ENCODE measurements around the gene PTPN14.
"Not testable (repeated sequence)": the region's sequence is repeated elsewhere in the genome, so short reads cannot be mapped to it uniquely, and the experiment has no call there.

The PTPN14 gene

DNA sequence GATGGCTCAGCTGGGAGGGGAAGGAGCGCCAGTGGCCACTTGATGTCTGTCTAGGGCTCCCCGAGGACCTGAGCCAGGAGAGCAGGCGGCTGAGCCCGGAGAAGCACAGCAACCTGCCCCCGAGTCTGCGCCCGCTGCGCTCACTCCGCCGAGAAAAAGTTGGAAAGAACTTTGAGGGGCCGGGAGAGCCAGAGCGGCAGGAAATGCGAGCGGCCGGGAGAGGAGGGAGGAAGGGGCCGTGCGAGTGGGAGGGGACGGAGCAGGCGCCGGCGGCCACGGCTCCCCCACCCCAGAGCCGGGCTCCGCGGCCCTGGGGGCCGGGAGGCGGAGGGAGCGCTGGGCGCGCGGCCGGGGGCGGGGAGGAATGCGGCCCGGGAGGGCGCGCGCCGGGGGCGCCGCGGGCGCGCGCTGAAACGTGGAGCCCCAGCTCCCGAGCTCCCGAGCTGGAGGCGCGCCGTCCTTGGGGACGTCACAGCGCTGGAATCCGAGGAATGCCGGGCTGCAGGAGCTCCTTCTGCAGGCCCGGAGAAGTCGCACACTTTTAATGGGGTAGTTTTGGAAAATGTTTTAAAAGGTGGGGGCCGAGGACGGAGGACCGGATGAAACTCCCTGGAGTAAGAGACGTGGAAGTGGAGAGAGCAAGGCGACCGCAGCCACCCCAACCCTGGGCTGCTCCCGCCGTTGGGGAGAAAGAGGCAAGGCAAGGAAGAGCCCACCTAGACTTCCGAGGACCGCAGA, at the start of gene PTPN14:
TSS of gene PTPN14 (minus strand) at position 167 of the 738 bp plus-strand sequence. CDS start 86,799 bp downstream, outside the sequence.
- in situ Hi-C loops (cut with MboI; ENCODE audit: low sequenced_read_pairs): no loop called here

GRCh38 chr1:214593158-214593557, 41.8 kb upstream of the PTPN14 start:
- in situ Hi-C loops (cut with MboI; ENCODE audit: low sequenced_read_pairs): no loop called here

GRCh38 chr1:214591918-214592317, 40.5 kb upstream of the PTPN14 start:
- in situ Hi-C loops (cut with MboI; ENCODE audit: low sequenced_read_pairs): not testable (repeated sequence)

DNA sequence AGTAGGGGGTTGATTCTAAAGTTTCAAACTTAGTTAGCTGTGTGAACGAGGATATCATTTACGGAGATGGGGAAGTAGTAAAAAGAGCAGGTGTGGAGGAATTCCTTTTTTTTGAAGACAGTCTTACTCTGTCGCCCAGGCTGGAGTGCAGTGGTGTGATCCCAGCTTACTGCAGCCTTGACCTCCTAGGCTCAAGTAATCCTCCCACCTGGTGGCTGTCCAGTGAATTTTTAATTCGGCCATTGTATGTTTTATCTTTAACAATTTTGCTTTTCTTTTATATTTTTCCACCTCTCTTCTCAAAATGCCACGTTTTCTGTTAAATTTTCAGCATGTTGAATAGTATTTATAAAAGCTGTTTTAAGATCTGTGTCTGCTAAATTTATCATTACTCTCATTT, 39.3 kb upstream of the PTPN14 start:
- in situ Hi-C loops (cut with MboI; ENCODE audit: low sequenced_read_pairs): no loop called here

DNA sequence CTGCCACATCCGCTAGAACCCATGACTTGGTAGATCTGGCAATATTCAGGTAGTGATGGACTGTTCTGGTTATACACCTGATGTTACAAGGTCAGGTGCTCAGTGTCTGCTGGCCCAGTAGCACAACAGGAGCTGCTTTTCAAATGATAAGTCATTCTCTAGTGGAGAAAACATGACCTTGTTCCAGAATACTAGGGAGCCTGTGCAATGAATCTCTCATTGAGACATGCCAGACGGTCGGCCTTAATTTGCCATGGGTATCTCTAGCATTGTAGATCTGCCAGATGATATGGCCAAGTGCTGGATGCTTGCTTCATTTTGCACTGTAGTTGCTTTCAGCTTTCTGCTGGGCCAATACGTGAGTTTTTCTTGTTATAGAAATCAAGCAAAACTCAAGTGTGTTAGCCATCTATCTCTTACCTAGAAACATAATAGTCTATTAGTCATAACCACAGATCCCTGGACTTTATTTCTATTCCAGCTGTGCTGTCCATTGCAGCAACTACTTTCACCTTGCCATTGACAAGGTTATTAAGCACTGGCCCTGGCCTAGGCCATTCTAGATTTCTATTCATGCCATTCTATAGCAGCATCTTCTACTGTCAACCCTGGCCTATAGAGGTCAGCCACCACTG, 37.7 kb upstream of the PTPN14 start:
- in situ Hi-C loops (cut with MboI; ENCODE audit: low sequenced_read_pairs): loop anchor here (10.0 kb wide), 1 partner anchor 254 kb away; no protein-coding TSS in a partner anchor

DNA sequence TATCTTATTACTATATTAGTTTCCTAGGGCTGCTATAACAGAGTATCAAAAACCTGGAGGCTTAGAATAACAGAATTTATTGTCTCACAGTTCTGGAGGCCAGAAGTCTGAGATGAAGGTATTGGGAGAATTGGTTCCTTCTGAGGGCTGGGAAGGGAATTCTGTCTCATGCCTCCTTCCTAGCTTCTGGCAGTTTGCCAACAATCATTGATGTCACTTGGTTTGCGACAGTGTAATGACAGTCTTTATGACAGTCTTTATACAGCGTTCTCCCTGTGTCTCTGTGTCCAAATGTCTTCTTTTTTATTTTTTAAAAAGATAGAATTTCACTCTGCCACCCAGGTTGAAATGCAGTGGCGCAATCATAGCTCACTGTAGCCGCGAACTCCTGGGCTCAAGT, 35.8 kb upstream of the PTPN14 start:
- in situ Hi-C loops (cut with MboI; ENCODE audit: low sequenced_read_pairs): loop anchor here (10.0 kb wide), 1 partner anchor 252 kb away; no protein-coding TSS in a partner anchor

- in situ Hi-C loops (cut with MboI; ENCODE audit: low sequenced_read_pairs): loop anchor here (10.0 kb wide), 1 partner anchor 252 kb away; no protein-coding TSS in a partner anchor
These were observed 35.2 kb upstream of the PTPN14 start for GRCh38 chr1:214586621-214587020.

GRCh38 chr1:214584805-214585766, 33.7 kb upstream of the PTPN14 start:
- in situ Hi-C loops (cut with MboI; ENCODE audit: low sequenced_read_pairs): loop anchor here (10.0 kb wide), 1 partner anchor 250 kb away; no protein-coding TSS in a partner anchor

DNA sequence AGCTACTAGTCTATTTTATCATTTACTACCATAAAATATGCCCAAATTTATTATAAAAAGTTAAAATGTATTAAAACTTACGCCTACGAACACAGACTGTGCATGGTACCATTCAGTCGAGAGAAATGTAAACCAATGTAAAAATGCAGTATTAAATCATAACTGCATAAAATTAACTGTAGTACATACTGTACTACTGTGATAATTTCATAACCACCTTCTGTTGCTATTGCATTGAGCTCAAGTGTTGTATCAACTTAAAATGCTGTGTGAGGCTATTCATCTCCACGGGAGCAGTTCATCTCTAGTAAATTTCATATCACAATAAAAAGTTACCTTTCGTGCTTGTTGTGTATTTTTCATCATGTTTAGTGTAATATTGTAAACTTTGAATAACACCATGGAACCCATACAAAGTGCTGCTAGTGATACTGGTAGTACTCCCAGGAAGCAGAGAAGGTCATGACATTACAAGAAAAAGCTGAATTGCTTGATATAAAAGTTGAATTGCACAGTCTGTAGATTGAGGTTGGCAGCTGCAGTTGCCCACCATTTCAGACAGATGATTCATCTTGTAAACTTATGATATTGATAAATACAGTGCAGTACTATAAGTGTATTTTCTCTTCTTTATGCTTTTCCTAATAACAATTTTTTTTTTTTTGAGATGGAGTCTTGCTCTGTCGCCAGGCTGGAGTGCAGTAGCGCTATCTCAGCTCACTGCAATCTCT, 32.6 kb upstream of the PTPN14 start:
- in situ Hi-C loops (cut with MboI; ENCODE audit: low sequenced_read_pairs): loop anchor here (10.0 kb wide), 1 partner anchor 249 kb away; no protein-coding TSS in a partner anchor

DNA sequence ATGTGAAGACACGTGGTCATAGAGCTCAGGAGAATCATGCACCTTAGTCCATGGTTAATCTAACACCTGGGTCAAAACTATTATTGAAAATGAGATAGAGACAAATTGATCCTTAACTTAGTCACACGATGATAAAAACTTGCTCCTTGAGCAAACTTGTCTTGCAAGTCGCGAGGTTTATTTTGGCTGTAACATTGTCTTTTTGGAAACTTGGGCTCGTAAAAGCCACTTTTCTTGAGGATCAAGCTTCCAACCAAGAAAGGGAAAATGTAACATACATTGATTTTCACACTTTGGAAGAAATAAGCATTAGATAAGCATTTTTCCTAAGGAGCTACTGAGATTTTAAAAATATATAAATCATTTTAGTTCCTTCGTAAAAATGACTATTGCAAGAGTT, 31.7 kb upstream of the PTPN14 start:
- in situ Hi-C loops (cut with MboI; ENCODE audit: low sequenced_read_pairs): loop anchor here (10.0 kb wide), 1 partner anchor 248 kb away; no protein-coding TSS in a partner anchor

DNA sequence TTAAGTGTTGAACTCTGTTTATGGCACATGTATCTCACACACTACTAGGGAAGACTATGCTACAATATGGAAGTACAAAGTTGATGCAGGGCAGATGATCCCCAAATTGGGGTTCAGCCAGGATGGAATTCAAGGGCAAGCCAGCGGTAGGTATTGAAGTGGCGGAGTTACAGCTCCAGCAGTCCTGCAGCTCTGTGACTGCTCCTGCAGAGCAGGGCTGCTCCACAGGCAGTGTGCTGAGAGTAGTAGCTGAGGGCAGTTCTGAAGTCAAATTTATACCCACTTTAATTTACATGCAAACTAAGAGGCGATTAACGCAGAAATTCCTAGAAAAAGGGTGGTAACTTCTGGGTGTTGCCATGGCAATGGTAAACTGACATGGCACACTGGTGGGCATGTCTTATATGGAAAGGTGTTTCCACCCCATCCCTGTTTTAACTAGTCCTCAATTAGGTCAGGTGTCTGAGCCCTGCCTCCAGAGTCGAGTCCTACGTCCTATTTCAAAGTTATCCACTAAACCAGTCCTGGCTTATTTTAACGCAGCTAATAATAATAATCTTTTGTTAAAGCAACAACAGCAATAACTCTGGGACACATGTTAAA, 31.0 kb upstream of the PTPN14 start:
- in situ Hi-C loops (cut with MboI; ENCODE audit: low sequenced_read_pairs): loop anchor here (10.0 kb wide), 1 partner anchor 248 kb away; no protein-coding TSS in a partner anchor

- in situ Hi-C loops (cut with MboI; ENCODE audit: low sequenced_read_pairs): loop anchor here (10.0 kb wide), 1 partner anchor 247 kb away; no protein-coding TSS in a partner anchor
These were observed 30.4 kb upstream of the PTPN14 start for GRCh38 chr1:214581785-214582184.

GRCh38 chr1:214579183-214579582, 27.8 kb upstream of the PTPN14 start:
- in situ Hi-C loops (cut with MboI; ENCODE audit: low sequenced_read_pairs): no loop called here

DNA sequence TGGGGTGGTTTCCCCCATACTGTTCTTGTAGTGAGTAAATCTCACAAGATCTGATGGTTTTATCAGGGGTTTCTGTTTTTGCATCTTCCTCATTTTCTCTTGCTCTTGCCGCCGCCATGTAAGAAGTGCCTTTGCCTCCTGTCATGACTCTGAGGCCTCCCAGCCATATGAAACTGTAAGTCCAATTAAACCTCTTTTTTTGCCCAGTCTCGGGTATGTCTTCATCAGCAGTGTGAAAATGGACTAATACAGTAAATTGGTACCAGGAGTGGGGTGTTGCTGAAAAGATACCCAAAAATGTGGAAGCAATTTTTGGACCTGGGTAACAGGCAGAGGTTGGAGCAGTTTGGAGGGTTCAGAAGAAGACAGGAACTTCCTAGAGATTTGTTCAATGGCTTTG, 24.7 kb upstream of the PTPN14 start:
- in situ Hi-C loops (cut with MboI; ENCODE audit: low sequenced_read_pairs): not testable (repeated sequence)

DNA sequence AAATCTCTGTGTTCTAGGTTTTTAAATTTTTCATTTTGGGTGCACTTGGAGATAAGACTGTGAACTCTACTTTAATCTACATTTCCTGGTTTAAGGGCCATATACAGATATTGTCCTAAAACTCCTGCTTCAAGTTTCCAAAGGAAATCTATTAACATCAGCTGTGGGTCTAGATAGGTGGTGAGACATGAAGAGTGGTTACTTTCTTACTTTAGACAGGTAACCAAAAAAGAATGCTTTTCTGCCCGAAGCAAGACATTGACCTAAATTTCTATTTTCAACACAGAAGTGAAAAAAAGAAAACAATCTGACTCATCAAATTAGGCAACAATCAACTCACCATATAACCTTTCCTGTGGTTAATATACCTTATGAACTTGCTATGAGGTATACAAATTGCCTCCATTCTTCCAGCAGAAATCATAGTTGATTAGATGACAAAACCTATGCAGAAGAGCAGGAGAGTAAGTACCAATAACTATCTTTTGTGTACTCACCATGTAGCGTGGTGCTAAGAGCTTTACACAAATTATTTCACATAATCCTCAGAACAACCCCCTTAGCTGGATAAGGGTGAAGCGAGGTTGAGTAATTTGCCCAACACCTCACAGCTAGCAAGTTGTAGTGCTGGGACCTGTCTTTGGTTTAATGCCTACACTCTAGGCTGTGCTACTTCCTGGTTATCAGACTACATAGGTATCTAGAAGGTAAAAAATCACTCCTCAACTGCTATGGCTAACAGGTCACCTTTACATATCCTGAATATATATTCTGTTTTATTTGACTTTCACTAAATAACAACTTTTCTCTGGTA, 23.4 kb upstream of the PTPN14 start:
- in situ Hi-C loops (cut with MboI; ENCODE audit: low sequenced_read_pairs): no loop called here

- in situ Hi-C loops (cut with MboI; ENCODE audit: low sequenced_read_pairs): no loop called here
These were observed 22.2 kb upstream of the PTPN14 start for GRCh38 chr1:214573386-214574318.

DNA sequence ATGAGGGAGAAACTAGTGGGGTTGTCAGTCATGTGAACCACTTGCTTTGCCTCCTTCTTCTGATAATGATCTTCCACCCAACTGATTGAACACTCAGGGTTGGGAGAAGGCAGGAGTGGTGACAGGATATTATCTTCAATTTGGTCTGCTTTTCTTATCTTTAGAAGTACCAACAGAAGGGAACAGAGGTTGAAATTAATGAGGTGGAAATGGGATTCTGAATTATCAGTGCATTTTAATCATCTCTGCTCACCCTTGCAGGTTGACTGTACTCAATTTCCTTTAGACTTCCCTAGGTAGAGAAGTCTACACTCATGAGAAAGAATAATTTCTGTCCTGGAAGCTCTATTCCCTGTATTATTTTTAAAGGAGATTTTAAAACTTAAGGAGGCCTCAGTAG, 19.9 kb upstream of the PTPN14 start:
- in situ Hi-C loops (cut with MboI; ENCODE audit: low sequenced_read_pairs): no loop called here

DNA sequence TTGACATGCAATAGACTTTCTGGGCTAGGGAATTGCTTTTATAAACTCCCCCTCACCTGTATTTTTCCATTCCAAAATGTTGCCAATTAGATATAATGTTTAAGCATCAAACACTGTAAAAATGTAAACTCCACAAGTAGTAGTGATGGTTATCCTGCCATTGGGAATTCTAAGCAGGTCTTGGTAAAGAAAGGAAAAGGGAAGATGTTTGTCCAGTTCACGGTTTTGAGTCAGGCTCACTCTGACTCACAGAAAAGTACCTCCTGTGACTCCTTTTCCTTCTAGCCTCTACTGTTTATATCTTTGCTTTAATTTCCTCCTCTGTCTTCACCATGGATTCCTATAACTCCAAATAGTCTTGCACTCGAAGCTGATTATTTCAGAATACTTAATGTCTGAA, 19.0 kb upstream of the PTPN14 start:
- in situ Hi-C loops (cut with MboI; ENCODE audit: low sequenced_read_pairs): no loop called here

Measured in HL-60/S4 treated with retinoic acid at 250 ng/mL for 4 days and 3 days (cell line).